Stimulated activated CD4-positive, alpha-beta T cell treated with anti-CD3 and anti-CD28 coated beads, Interleukin-15, amount 100 ng/mL, for 1 hour (primary cell): ENCODE data around the gene ITPRIPL1.

Experiments used
- DNase-seq, 2 donors: peaks; one replicate each; pipeline ENCODE4 v3.0.0-alpha.2; 2020; ENCODE audit warnings: low read depth in 1 of 2, low spot score in 1 of 2

Gene ITPRIPL1

GRCh38 chr2:96320728-96321622, 4.1 kb upstream of the ITPRIPL1 start:
- DNase-seq, result peak in 1 of 2 donors; percentile 21

GRCh38 chr2:96323849-96324248, 1.3 kb upstream of the ITPRIPL1 start:
- DNase-seq, result no peak

DNA sequence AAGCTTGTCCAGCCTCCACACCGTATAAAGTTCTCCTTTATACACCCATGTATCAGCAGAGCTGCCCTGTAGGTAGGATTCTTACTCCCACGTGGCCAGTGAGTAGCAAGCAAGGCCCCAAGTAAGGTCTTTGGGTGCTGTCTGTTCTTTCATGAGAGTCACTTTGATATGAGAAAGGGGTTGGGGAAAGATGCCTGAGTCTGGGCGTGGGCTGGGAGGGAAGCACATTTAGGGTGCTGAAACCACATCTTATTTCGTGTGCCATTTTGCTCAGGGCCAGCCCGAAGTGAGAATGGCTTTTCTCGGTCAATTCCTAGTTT, 436 bp upstream of the ITPRIPL1 start:
- no peak for DNase-seq

DNA sequence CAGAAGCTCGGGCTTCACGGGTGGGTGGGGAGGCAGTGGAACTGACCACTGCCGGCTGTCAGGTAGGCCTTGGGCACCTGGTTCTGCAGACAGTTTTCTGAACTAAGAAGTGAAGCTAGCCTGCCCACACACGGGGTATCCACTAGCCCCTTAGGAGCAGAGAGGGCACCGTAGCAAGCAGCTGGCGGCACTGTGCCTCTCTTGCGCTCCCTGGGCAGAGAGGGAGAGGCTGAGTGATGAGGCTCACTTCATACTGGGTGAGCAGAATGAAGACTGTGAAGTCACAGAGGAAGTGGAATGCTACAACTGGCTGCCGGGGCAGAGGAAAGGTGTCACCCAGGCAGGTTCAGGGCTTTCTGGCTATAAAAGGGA, 753 bp downstream of the ITPRIPL1 start:
- DNase-seq, result peak in 1 of 2 donors; percentile 30

DNA sequence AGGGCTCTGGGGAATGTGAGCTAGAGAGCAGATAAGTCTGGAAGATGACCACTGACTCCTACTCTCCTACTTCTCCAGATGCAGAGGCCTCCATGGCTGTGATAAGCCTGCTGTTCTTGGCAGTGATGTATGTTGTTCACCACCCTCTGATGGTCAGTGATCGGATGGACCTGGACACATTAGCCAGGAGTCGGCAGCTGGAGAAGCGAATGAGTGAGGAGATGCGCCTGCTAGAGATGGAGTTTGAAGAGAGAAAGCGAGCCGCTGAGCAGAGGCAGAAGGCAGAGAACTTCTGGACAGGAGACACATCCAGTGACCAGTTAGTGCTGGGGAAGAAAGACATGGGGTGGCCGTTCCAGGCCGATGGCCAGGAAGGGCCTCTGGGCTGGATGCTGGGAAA, 1.4 kb downstream of the ITPRIPL1 start:
- DNase-seq, result no peak

DNA sequence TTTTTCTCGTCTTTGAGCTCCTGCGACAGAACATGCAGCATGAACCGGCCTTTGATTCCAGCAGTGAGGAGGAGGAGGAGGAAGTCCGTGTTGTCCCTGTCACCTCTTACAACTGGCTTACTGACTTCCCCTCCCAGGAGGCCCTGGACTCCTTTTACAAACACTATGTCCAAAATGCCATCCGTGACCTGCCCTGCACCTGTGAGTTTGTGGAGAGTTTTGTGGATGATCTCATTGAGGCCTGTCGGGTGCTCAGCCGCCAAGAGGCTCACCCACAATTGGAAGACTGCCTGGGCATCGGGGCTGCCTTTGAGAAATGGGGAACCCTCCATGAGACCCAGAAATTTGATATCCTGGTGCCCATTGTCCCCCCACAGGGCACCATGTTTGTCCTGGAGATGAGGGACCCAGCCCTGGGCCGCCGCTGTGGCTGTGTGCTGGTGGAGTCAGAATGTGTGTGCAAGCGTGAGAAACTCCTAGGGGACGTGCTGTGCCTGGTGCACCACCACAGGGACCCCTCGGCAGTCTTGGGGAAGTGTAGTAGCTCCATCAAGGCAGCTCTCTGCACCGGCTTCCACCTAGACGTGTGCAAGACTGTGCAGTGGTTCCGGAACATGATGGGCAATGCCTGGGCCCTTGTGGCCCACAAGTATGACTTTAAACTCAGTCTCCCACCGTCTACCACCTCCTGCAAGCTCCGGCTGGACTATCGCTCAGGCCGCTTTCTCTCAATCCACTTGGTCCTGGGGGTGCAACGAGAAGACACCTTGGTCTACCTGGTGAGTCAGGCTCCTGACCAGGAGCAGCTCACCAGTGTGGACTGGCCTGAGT, 2.1 kb downstream of the ITPRIPL1 start:
- no peak for DNase-seq

- no peak for DNase-seq
Observed at GRCh38 chr2:96329456-96329855, 4.3 kb downstream of the ITPRIPL1 start.

GRCh38 chr2:96329874-96330273, 4.8 kb downstream of the ITPRIPL1 start:
- DNase-seq, result no peak

DNA sequence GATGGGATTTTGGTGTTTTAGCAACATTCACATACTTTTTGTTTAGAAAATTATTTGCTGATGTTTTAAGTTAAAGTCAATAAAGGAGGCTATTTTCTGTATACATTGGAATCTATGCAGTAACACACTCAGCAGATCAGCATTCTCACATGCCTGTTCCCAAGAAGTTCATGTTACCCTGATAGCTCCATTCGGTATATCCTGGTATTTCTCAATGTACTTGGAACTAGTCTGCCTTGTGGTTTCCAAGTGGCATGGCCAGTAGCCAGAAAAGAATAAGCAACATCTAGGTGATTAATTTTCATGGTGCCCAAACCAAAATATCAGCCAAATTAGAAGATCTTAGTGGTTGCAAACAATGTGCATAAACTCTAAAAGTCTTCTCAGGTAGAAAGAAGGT, 5.3 kb downstream of the ITPRIPL1 start:
- DNase-seq, result no peak

DNA sequence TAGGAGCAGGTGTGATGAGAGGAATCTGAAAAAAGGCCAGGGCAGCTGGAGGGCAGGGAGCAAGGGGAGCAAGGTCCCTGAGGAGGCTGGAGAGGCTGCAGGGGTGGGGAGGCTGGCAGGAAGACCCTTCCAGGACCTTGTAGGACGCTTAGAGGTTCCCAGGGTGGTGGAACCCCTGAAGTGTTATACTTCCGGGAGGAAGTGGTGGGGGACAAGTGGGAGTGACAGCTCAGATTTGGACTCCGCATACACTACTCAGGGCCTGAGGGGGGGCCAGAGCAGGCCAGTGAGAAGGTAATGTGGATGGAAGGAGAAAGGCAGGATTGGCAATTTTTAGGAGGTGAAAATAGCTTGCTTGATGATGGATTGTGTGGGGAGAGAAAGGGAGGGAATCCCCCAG, 8.6 kb downstream of the ITPRIPL1 start:
- DNase-seq, result no peak

DNA sequence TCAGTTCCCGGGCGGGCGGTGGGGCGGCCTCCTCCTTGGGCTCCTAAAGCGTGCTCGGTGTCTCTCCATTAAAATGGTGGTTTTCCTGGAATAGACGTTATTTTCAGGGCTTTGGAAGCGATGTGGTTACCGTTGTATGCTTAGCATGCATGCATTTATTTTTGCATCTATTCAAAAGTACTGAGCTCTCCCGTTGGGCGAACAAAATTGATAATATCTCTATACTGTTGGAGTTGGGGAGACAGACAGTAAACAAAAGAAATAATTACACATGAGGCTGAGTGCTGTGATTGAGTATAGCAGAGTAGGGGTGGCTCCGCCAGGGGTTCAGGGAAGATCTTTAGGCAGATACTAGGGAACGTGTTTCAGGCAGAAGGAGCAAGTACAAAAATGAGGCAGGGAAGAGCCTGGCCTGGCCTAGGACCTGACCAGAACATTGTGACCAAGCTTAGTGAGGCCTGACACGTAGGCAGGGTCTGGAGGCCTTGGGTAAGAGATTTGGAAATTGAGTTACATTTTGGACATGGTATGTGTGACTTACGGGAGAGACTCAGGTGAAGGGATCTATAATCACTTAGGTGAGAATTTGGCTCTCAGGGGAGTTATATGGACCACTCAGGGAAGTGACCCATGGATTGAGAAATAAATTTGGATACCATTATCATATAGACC, 11.1 kb downstream of the ITPRIPL1 start:
- DNase-seq, result no peak

GRCh38 chr2:96336873-96337272, 11.8 kb downstream of the ITPRIPL1 start:
- no peak for DNase-seq

GRCh38 chr2:96340493-96341414, 15.6 kb downstream of the ITPRIPL1 start:
- no peak for DNase-seq

DNA sequence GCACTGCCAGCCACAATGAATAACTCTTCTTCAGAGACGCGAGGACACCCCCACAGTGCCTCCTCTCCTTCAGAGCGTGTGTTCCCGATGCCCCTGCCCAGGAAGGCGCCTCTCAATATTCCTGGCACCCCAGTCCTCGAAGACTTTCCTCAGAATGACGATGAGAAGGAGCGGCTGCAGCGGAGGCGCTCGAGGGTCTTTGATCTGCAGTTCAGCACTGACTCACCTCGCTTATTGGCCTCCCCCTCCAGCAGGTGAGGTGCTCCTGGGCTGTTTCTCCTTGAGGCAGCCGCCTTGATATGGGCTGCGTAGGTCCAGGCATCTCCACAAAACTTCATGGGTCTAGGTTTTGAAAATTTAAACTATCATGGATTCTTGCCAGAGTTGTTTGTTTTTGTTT, 16.5 kb downstream of the ITPRIPL1 start:
- no peak for DNase-seq

GRCh38 chr2:96342085-96342484, 17.0 kb downstream of the ITPRIPL1 start:
- DNase-seq, result peak in 1 of 2 donors; percentile 16

GRCh38 chr2:96344011-96344410, 18.9 kb downstream of the ITPRIPL1 start:
- DNase-seq, result peak in 1 of 2 donors; percentile 16

DNA sequence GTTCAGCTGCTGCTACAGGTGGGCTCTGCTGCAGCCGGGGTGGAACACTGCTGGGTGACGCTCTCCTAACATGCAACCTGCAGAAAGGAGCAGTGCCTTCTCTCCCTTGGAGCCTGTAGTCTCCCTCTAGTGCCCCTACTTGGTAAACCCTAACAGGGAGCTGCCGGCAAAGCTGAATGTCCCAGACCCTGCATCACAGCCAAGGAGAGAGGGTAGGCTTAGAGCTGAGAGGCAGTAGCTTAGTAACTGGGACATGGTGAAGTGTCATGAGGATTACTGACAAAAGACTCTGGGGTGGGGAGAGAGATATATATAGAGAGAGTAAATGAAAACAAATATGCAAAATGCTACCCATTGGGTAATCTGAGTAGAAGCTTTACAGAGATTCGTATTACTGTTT, 20.3 kb downstream of the ITPRIPL1 start:
- no peak for DNase-seq

DNA sequence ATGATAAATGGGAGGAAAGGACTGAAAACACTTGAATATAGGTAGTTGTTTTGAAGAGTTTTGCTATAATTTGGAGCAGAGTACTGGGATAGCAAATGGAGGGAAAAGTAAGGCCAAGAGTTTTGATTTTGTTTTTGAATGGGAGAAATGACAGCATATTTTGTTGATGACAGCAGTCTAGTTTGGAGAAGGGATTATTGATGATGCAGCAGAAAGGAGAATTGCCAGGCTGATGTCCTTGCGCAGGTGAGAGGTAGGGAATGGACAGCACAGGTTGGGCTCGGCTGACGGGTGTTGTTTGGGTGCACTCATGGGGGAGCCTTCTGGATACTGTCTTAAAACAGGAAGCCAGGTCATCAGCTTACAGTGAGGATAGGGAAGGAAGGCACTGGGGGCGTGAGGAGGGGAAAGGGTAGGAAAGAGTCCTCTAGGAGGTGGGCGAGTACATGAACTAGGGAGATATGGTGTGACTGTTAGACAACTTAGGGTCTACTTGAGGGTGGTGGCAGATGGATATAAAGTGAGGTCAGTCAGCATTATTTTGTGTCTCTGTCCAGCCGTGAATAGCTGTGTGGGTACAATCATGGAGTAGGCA, 20.8 kb downstream of the ITPRIPL1 start:
- no peak for DNase-seq

DNA sequence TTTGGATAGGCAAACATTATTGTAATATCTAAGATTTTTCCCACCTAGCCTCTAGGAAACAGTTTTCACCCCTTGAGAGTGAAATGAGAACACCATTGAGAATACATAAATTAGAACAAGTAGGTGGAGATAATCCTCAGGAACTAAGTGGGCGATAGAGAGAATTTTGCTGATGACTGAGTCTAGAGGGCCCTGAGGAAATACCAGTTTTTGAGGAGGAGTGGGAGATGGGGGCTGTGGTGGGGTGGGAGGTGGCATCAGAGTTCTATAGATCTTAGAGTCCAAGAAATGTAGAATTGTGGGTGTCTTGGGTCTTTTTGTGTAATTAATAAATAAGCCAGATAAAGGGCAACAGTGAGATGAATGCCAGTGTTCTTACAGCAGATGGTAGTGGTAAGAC, 22.3 kb downstream of the ITPRIPL1 start:
- no peak for DNase-seq

DNA sequence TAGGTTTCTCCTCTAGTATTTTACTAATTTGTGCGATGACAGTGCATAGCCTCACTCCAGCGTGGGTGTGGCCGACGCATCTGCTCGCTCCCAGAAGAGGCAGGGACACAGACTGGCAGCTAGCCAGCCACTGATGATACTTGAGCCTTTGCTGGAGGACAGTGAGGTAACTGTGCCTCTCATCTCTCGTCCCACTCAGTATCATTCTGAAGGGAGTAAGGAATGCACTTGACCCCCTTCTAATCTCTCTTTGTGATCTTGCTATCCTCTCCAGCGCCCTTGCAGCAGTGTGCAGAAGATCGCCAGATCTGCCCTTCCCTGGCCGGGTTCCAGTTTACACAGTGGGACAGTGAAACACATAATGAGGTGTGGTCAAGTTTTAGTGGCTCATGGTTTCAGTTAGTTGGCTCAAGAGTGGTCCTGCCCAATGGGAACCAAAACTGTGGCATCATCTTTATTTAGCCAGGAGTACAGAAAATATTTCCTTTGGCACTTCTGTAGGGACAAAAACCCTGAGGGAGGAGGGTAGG, 28.0 kb downstream of the ITPRIPL1 start:
- no peak for DNase-seq
